ENCODE data around the gene CDC25B. TPM values are rescaled to one million over a fixed set of nuclear protein-coding genes. Genes with fewer than 3 reads are reported as not detected.

CDC25B gene
- total and polyA plus RNA-seq, 10 of the 15 experiments (the other 5 are each of a cell fraction or from before 2014, with no cell fraction given), result 4.6 to 58.8 (median 24.6) TPM

- TF ChIP-seq, protein P1, sequence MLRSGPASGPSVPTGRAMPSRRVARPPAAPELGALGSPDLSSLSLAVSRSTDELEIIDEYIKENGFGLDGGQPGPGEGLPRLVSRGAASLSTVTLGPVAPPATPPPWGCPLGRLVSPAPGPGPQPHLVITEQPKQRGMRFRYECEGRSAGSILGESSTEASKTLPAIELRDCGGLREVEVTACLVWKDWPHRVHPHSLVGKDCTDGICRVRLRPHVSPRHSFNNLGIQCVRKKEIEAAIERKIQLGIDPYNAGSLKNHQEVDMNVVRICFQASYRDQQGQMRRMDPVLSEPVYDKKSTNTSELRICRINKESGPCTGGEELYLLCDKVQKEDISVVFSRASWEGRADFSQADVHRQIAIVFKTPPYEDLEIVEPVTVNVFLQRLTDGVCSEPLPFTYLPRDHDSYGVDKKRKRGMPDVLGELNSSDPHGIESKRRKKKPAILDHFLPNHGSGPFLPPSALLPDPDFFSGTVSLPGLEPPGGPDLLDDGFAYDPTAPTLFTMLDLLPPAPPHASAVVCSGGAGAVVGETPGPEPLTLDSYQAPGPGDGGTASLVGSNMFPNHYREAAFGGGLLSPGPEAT (IDR thresholded peaks at IDR 0.05; ENCODE audit: low read depth), result no peak
- TF ChIP-seq RUNX3 (IDR thresholded peaks at IDR 0.05; ENCODE audit: low read length), result 0 out of 2 replicates have a peak, but pooled peaks have one; percentile 15
- TF ChIP-seq MYC (IDR thresholded peaks at IDR 0.05; ENCODE audit: insufficient read depth, insufficient read length, insufficient replicate concordance, low read length, severe bottlenecking), result no peak
- peak; percentile 93 to 98 for TF ChIP-seq BHLHE40 (IDR thresholded peaks at IDR 0.05; ENCODE audit: borderline replicate concordance in 1 of 2, low read depth in 2 of 2, low read length in 1 of 2)
- TF ChIP-seq, protein P2, sequence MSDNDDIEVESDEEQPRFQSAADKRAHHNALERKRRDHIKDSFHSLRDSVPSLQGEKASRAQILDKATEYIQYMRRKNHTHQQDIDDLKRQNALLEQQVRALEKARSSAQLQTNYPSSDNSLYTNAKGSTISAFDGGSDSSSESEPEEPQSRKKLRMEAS (IDR thresholded peaks at IDR 0.05; ENCODE audit: low read depth, low read length), result peak; percentile 94
- 0 out of 2 replicates have a peak, but pooled peaks have one; percentile 22 for TF ChIP-seq NBN (IDR thresholded peaks at IDR 0.05)
- peak; percentile 86 for TF ChIP-seq RAD51 (IDR thresholded peaks at IDR 0.05)
- peak; percentile 6; the same call in 1 of the 2 replicates for TF ChIP-seq SIN3A (IDR thresholded peaks at IDR 0.05; ENCODE audit: low read depth, low read length)
- peak; percentile 44; the same call in 1 of the 2 replicates for TF ChIP-seq LARP7 (IDR thresholded peaks at IDR 0.05)
- no peak for TF ChIP-seq ZNF24 (IDR thresholded peaks at IDR 0.05)
- TF ChIP-seq, protein P3, sequence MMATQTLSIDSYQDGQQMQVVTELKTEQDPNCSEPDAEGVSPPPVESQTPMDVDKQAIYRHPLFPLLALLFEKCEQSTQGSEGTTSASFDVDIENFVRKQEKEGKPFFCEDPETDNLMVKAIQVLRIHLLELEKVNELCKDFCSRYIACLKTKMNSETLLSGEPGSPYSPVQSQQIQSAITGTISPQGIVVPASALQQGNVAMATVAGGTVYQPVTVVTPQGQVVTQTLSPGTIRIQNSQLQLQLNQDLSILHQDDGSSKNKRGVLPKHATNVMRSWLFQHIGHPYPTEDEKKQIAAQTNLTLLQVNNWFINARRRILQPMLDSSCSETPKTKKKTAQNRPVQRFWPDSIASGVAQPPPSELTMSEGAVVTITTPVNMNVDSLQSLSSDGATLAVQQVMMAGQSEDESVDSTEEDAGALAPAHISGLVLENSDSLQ (IDR thresholded peaks at IDR 0.05), result peak; percentile 74; the same call in 1 of the 2 replicates
- TF ChIP-seq POU2F2 (IDR thresholded peaks at IDR 0.05; ENCODE audit: borderline replicate concordance, low read depth, low read length), result peak; percentile 6; the same call in 1 of the 3 replicates
- TF ChIP-seq RCOR1 (conservative IDR thresholded peaks at IDR 0.05; ENCODE audit: low read depth, low read length), result no peak; the same call in 1 of the 2 replicates
- TF ChIP-seq YY1 (IDR thresholded peaks at IDR 0.05; ENCODE audit: low read depth, low read length), result 0 out of 2 replicates have a peak, but pooled peaks have one; percentile 12
- TF ChIP-seq, protein P4, sequence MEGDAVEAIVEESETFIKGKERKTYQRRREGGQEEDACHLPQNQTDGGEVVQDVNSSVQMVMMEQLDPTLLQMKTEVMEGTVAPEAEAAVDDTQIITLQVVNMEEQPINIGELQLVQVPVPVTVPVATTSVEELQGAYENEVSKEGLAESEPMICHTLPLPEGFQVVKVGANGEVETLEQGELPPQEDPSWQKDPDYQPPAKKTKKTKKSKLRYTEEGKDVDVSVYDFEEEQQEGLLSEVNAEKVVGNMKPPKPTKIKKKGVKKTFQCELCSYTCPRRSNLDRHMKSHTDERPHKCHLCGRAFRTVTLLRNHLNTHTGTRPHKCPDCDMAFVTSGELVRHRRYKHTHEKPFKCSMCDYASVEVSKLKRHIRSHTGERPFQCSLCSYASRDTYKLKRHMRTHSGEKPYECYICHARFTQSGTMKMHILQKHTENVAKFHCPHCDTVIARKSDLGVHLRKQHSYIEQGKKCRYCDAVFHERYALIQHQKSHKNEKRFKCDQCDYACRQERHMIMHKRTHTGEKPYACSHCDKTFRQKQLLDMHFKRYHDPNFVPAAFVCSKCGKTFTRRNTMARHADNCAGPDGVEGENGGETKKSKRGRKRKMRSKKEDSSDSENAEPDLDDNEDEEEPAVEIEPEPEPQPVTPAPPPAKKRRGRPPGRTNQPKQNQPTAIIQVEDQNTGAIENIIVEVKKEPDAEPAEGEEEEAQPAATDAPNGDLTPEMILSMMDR (IDR thresholded peaks at IDR 0.05 in 2 of 3, conservative IDR thresholded peaks at IDR 0.05 in 1 of 3; ENCODE audit: control insufficient read depth in 2 of 3, extremely low read depth in 1 of 3, insufficient read depth in 1 of 3, low read depth in 3 of 3, low read length in 3 of 3), result peak in 2 of 3 experiments; percentile 14 to 23; a peak in 2 of 6 replicates
- TF ChIP-seq TCF3 (IDR thresholded peaks at IDR 0.05; ENCODE audit: borderline replicate concordance, insufficient read depth, low read depth, low read length), result no peak
- TF ChIP-seq FOS (IDR thresholded peaks at IDR 0.05; ENCODE audit: borderline replicate concordance, extremely low read depth, insufficient read length), result peak; percentile 10
- peak; percentile 73 for TF ChIP-seq SP1 (IDR thresholded peaks at IDR 0.05; ENCODE audit: low read depth, low read length)
- TF ChIP-seq, protein P5, sequence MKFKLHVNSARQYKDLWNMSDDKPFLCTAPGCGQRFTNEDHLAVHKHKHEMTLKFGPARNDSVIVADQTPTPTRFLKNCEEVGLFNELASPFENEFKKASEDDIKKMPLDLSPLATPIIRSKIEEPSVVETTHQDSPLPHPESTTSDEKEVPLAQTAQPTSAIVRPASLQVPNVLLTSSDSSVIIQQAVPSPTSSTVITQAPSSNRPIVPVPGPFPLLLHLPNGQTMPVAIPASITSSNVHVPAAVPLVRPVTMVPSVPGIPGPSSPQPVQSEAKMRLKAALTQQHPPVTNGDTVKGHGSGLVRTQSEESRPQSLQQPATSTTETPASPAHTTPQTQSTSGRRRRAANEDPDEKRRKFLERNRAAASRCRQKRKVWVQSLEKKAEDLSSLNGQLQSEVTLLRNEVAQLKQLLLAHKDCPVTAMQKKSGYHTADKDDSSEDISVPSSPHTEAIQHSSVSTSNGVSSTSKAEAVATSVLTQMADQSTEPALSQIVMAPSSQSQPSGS (IDR thresholded peaks at IDR 0.05; ENCODE audit: low read length), result no peak
- TF ChIP-seq DPF2 (IDR thresholded peaks at IDR 0.05), result no peak; the same call in 1 of the 2 replicates
- TF ChIP-seq EZH2 (IDR thresholded peaks at IDR 0.05; ENCODE audit: borderline replicate concordance, control insufficient read depth, low read depth, low read length), result no peak
Observed at GRCh38 chr20:3767427-3768341, 28.4 kb upstream of the CDC25B start, which contains the start of gene ADISSP (continued).

Data from GM12878 (cell line).